Caco-2 (cell line): ENCODE results near the gene PGBD5. TPM values are rescaled to one million over a fixed set of nuclear protein-coding genes. Genes with fewer than 3 reads are reported as not detected.
A peak's percentile ranks its signal among the peaks of the same experiment; 100 is the strongest.

Experiments used
- BruUV-seq: library from RNA; stranded (reverse); fragments of 400-500 nt; replicated peaks from 2 replicates; lab custom pipeline; 2021; lab: Mats Ljungman, UMichigan
- CTCF ChIA-PET: fragments of 300-600 bp; sonication (Branson Sonifier 250); formaldehyde crosslinking; loops from one replicate; lab custom pipeline; 2022; ENCODE audit warnings: antibody characterized with exemption; lab: Charles Lee
- POLR2A ChIA-PET: fragments of 300-600 bp; sonication (Branson Sonifier 250); formaldehyde crosslinking; loops from one replicate; lab custom pipeline; 2022; ENCODE audit warnings: antibody characterized with exemption; lab: Charles Lee
- DNase-seq, 2 experiments: peaks; one replicate each; pipeline versions ENCODE4 v3.0.0 to v3.0.0-alpha.2; 2020 to 2022
- H3K27me3 ChIP-seq: replicated peaks from 2 replicates; pipeline ENCODE4 v1.6.0; 2011; ENCODE audit warnings: low read length; ENCODE audit not compliant: control insufficient read depth, insufficient read depth
- H3K36me3 ChIP-seq: 2 replicates; pipeline ENCODE4 v1.5.1; 2011; ENCODE audit warnings: low read length; ENCODE audit not compliant: control insufficient read depth, insufficient read depth
- H3K4me1 ChIP-seq: fragments of 250-450 bp; sonication (Bioruptor Pico); 2 replicates; pipeline ENCODE4 v1.5.1; 2020; ENCODE audit warnings: mild to moderate bottlenecking
- H3K4me3 ChIP-seq: 2 replicates; pipeline ENCODE4 v1.5.1; 2011; ENCODE audit warnings: low read depth, mild to moderate bottlenecking, control low read depth, low read length
- H3K9me3 ChIP-seq: fragments of 250-450 bp; sonication (Bioruptor Pico); 2 replicates; pipeline ENCODE4 v1.5.1; 2020; ENCODE audit warnings: mild to moderate bottlenecking, moderate library complexity
- H3K27ac Mint-ChIP-seq: one replicate; pipeline ENCODE4 v1.8.0; 2022; ENCODE audit warnings: mixed read lengths; ENCODE audit not compliant: unreplicated experiment
- H3K27me3 Mint-ChIP-seq: one replicate; pipeline ENCODE4 v1.8.0; 2022; ENCODE audit warnings: mixed read lengths; ENCODE audit not compliant: insufficient read depth, unreplicated experiment
- H3K36me3 Mint-ChIP-seq: one replicate; pipeline ENCODE4 v1.8.0; 2022; ENCODE audit warnings: mild to moderate bottlenecking, mixed read lengths; ENCODE audit not compliant: insufficient read depth, unreplicated experiment
- H3K4me1 Mint-ChIP-seq: one replicate; pipeline ENCODE4 v1.8.0; 2022; ENCODE audit warnings: low read depth, mixed read lengths; ENCODE audit not compliant: unreplicated experiment
- H3K4me3 Mint-ChIP-seq: one replicate; pipeline ENCODE4 v1.8.0; 2022; ENCODE audit warnings: mild to moderate bottlenecking, moderate library complexity, mixed read lengths; ENCODE audit not compliant: unreplicated experiment
- H3K9me3 Mint-ChIP-seq: one replicate; pipeline ENCODE4 v1.8.0; 2022; ENCODE audit warnings: mixed read lengths; ENCODE audit not compliant: unreplicated experiment
- intact Hi-C: fragments of 100-400 bp; cut with micrococcal nuclease; formaldehyde crosslinking; loops from one replicate; pipeline ENCODE4 v1.10.0; 2022; ENCODE audit not compliant: unreplicated experiment
- total RNA-seq: library from RNA; stranded (reverse); gene quantifications from 2 replicates; pipeline ENCODE4 v1.2.3, GENCODE V29; 2022
- TF ChIP-seq, protein P1 (sequence below), 2 experiments: fragments of 200-600 bp in 1 of 2; IDR thresholded peaks; 1 replicate in 1 of 2; 2 replicates in 1 of 2; pipeline versions ENCODE4 v1.5.1 to v1.8.0; 2011 to 2022; ENCODE audit warnings: antibody characterized with exemption in 1 of 2, control low read depth in 1 of 2, inconsistent platforms in 1 of 2, low read depth in 1 of 2, low read length in 1 of 2, mild to moderate bottlenecking in 1 of 2, moderate library complexity in 1 of 2; ENCODE audit not compliant: insufficient read depth in 1 of 2, severe bottlenecking in 1 of 2, unreplicated experiment in 1 of 2

PGBD5 gene
- total RNA-seq, 1 experiment from 2014 or later, result 2.4 TPM

DNA sequence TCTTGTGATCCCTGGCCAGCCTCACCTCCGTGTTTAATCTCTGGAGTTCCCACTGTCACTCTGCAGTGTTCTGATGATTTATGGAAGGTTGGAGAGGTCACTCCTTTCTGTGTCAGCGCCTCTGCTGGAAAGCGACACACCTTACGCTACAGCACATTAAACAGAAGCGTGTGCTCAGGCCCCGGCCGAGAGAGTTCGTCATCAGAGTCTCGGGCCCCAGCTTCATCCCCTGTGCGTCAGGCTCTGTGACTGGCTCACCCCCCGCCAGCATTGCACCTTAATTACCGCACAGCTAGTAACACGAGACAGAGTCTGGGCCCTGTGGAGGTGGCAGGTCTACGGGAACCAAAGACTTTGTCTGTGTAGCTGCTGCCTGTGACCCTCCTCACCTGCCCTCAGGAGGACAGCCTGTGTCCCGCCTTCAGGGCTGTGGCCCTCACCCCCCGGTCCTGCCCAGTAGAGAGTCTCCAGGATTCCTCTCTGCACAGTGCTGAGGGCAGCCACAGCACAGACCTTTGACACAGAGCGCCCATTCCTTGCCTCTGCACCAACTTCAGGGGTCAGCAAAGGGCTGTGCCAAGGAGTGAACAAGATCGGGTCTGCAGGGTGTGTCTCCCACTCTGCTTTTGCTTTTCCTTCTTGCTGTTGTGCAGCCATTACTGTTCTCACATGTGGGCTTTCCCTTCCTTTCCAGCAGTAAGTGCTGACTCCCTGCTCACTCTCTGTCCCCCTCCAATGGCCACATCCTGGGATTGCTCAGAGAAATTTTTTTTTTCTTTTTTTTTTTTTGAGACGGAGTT is 157.6 kb downstream of the PGBD5 start:
- CTCF ChIA-PET, result interaction anchor here (1.1 kb wide), 1 partner anchor 20 kb away, joined by 4 read pairs; no protein-coding TSS in a partner anchor
- intact Hi-C loops, result loop anchor here (2.0 kb wide), 1 partner anchor 202 kb away; the partner anchor contains the start of gene GALNT2
- H3K4me3 ChIP-seq, result no peak overlapping the region
- TF ChIP-seq, protein P1, sequence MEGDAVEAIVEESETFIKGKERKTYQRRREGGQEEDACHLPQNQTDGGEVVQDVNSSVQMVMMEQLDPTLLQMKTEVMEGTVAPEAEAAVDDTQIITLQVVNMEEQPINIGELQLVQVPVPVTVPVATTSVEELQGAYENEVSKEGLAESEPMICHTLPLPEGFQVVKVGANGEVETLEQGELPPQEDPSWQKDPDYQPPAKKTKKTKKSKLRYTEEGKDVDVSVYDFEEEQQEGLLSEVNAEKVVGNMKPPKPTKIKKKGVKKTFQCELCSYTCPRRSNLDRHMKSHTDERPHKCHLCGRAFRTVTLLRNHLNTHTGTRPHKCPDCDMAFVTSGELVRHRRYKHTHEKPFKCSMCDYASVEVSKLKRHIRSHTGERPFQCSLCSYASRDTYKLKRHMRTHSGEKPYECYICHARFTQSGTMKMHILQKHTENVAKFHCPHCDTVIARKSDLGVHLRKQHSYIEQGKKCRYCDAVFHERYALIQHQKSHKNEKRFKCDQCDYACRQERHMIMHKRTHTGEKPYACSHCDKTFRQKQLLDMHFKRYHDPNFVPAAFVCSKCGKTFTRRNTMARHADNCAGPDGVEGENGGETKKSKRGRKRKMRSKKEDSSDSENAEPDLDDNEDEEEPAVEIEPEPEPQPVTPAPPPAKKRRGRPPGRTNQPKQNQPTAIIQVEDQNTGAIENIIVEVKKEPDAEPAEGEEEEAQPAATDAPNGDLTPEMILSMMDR (IDR thresholded peaks at IDR 0.05; ENCODE audit: insufficient read depth in 1 of 2, low read depth in 1 of 2, low read length in 1 of 2, severe bottlenecking in 1 of 2, unreplicated experiment in 1 of 2), result peak; percentile 53 to 71
- DNase-seq, result peak; percentile 64 to 67
- POLR2A ChIA-PET, result no interaction called here
- BruUV-seq, result no TSS peak
- peaks cover 13% of the 10 kb centered on the region; the same call in 1 of the 2 replicates for H3K4me1 ChIP-seq
- H3K4me3 Mint-ChIP-seq, result no peak overlapping the region
- peaks cover 5% of the 10 kb centered on the region for H3K36me3 Mint-ChIP-seq
- no peaks in the 10 kb centered on the region for H3K27me3 Mint-ChIP-seq
- no peaks in the 10 kb centered on the region for H3K9me3 Mint-ChIP-seq
- peak overlapping the region; percentile 66 for H3K27ac Mint-ChIP-seq
- H3K9me3 ChIP-seq, result no peaks in the 10 kb centered on the region
- H3K4me1 Mint-ChIP-seq, result peaks cover 16% of the 10 kb centered on the region
- peaks cover 6% of the 10 kb centered on the region for H3K36me3 ChIP-seq
- H3K27me3 ChIP-seq, result no peaks in the 10 kb centered on the region

DNA sequence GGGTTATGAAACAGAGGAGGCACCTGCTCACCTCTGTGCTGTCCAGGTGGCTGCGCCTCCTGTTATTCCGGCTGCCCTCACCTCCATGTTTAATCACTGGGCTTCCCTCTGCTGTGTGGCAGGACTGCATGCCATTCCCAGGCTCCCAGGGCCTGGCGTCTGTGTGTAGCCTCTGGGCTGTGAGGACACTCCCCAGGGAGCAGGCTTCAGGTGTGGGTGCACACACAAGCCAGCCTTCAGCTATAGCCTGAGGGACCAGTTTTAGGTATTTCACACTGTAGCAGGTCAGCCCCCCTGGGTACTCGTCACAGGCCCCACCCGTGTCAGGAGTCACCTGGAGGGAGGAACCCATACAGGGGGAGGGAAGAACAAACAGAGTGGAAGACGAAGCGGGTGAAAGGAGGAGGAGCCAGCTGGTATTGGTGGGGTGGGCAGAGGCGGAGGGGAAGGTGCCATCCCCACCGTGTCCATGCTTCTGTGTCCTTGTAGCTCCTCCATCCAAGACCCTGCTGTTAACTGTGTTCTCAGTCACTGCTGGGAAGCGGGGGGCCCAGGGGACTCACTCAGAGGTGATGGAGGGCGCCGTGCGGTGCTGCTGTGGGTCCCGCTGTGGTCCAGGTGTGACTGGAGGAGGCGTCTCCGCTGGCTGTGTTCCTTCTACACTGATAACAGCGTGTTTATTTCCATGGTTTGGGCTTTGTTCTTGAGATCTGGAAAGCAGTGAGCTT is 158.6 kb downstream of the PGBD5 start:
- Mint-ChIP-seq H3K27ac (peak overlapping the region; percentile 66), H3K9me3 (no peaks in the 10 kb centered on the region), H3K36me3 (peaks cover 5% of the 10 kb centered on the region), H3K4me1 (peaks cover 16% of the 10 kb centered on the region), H3K4me3 (no peak overlapping the region), H3K27me3 (no peaks in the 10 kb centered on the region)
- intact Hi-C loops, result loop anchor here (1.0 to 2.0 kb wide), 2 partner anchors 19 to 201 kb away; partner anchors contain the start of gene GALNT2
- BruUV-seq, result no TSS peak
- peaks cover 6% of the 10 kb centered on the region for H3K36me3 ChIP-seq
- no peaks in the 10 kb centered on the region for H3K27me3 ChIP-seq
- TF ChIP-seq, protein P1 (IDR thresholded peaks at IDR 0.05; ENCODE audit: insufficient read depth in 1 of 2, low read depth in 1 of 2, low read length in 1 of 2, severe bottlenecking in 1 of 2, unreplicated experiment in 1 of 2), result no peak
- POLR2A ChIA-PET, result no interaction called here
- H3K4me1 ChIP-seq, result peaks cover 13% of the 10 kb centered on the region; the same call in 1 of the 2 replicates
- peak; percentile 22 to 65 for DNase-seq
- H3K4me3 ChIP-seq, result no peak overlapping the region
- CTCF ChIA-PET, result interaction anchor here (1.1 kb wide), 1 partner anchor 19 kb away, joined by 4 read pairs; no protein-coding TSS in a partner anchor
- H3K9me3 ChIP-seq, result no peaks in the 10 kb centered on the region

DNA sequence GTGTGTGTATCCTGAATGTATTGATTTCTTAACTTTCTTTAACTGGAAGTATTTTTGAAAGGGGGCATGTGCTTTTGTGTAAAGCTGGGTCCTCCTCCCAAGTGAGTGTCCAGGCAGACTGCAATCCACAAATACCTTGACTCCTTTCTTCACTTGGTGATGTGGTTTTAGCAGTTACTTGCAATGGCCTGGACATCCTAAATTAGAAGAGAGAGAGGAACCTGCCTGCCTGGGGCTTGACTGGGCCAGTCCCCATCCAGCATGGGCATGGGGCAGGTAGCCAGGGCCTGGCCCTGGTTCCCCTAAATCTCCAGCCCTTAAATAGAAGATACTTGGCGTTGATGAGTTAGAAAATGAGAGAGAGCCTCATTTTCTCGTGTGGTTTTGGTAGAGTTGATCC is 159.7 kb downstream of the PGBD5 start:
- no peaks in the 10 kb centered on the region for H3K9me3 Mint-ChIP-seq
- H3K9me3 ChIP-seq, result no peaks in the 10 kb centered on the region
- peaks cover 16% of the 10 kb centered on the region for H3K4me1 Mint-ChIP-seq
- no peak overlapping the region for H3K4me3 Mint-ChIP-seq
- peaks cover 6% of the 10 kb centered on the region for H3K36me3 ChIP-seq
- no peak overlapping the region for H3K27ac Mint-ChIP-seq
- intact Hi-C loops, result no loop called here
- peaks cover 4% of the 10 kb centered on the region for H3K36me3 Mint-ChIP-seq
- no peak for DNase-seq
- POLR2A ChIA-PET, result no interaction called here
- H3K4me1 ChIP-seq, result peaks cover 13% of the 10 kb centered on the region; the same call in 1 of the 2 replicates
- H3K27me3 Mint-ChIP-seq, result no peaks in the 10 kb centered on the region
- H3K27me3 ChIP-seq, result no peaks in the 10 kb centered on the region
- TF ChIP-seq, protein P1 (IDR thresholded peaks at IDR 0.05; ENCODE audit: insufficient read depth in 1 of 2, low read depth in 1 of 2, low read length in 1 of 2, severe bottlenecking in 1 of 2, unreplicated experiment in 1 of 2), result no peak
- no TSS peak for BruUV-seq
- H3K4me3 ChIP-seq, result no peak overlapping the region
- CTCF ChIA-PET, result interaction anchor here (0.7 kb wide), 1 partner anchor 192 kb away, joined by 3 read pairs; no protein-coding TSS in a partner anchor
